Upper lobe of right lung (tissue), 1 donor: ENCODE measurements around the gene TERB1. TPM values are rescaled to one million over a fixed set of nuclear protein-coding genes. Genes with fewer than 3 reads are reported as not detected.
"Not testable (repeated sequence)": the region's sequence is repeated elsewhere in the genome, so short reads cannot be mapped to it uniquely, and the experiment has no call there.

Experiments used
- ATAC-seq: fragments of 200-7000 bp; cut with Tn5 transposase; one replicate; pipeline ENCODE4 v1.9.1; 2020; ENCODE audit warnings: mild to moderate bottlenecking, moderate library complexity
- DNase-seq: peaks from one replicate; pipeline ENCODE4 v3.0.0-alpha.2; 2020
- H3K27ac ChIP-seq: fragments of 200-600 bp; one replicate; pipeline ENCODE4 v1.8.0; 2022
- H3K27me3 ChIP-seq: fragments of 200-600 bp; one replicate; pipeline ENCODE4 v1.8.0; 2022; ENCODE audit warnings: mild to moderate bottlenecking
- H3K36me3 ChIP-seq: fragments of 200-600 bp; one replicate; pipeline ENCODE4 v1.8.0; 2022
- H3K4me1 ChIP-seq: fragments of 200-600 bp; one replicate; pipeline ENCODE4 v1.8.0; 2022
- H3K4me3 ChIP-seq: fragments of 200-600 bp; one replicate; pipeline ENCODE4 v1.8.0; 2022; ENCODE audit warnings: mild to moderate bottlenecking
- H3K9me3 ChIP-seq: fragments of 200-600 bp; one replicate; pipeline ENCODE4 v1.8.0; 2022
- CTCF ChIP-seq: fragments of 200-600 bp; IDR thresholded peaks from one replicate; pipeline ENCODE4 v1.8.0; 2022; ENCODE audit warnings: antibody characterized with exemption
- intact Hi-C: fragments of 100-400 bp; cut with DNase I; formaldehyde crosslinking; loops from one replicate; pipeline ENCODE4 v1.11.0; 2022
- total RNA-seq: library from RNA; stranded (reverse); fragmentation: NEBNext Ultra II Directional; extraction: Animal tissue kit (Norgen Biotek cat#: 25700); gene quantifications from one replicate; pipeline ENCODE4 v1.2.1, GENCODE V29; 2021
- donor health status: DM: no; HTN: yes; CAD: no; lungs with severe emphysema.

The TERB1 gene
- total RNA-seq, 1 donor from 2014 or later: 0.26 TPM

- Histone ChIP-seq H3K27me3 (no peaks in the 10 kb centered on the region), H3K9me3 (no peaks in the 10 kb centered on the region), H3K36me3 (peaks cover 8% of the 10 kb centered on the region), H3K4me3 (no peak overlapping the region), H3K4me1 (no peaks in the 10 kb centered on the region), H3K27ac (no peak overlapping the region)
- no peak for DNase-seq
- TF ChIP-seq CTCF: no peak
- no peak for ATAC-seq
- intact Hi-C loops: no loop called here
Measured at GRCh38 chr16:66798161-66798560, 3.2 kb downstream of the TERB1 start.

- not testable (repeated sequence) for ATAC-seq, H3K9me3 ChIP-seq
Measured at GRCh38 chr16:66793984-66794383, 7.4 kb downstream of the TERB1 start.

GRCh38 chr16:66790130-66790733 is 11.2 kb downstream of the TERB1 start:
- no peak for DNase-seq
- Histone ChIP-seq H3K36me3 (no peaks in the 10 kb centered on the region), H3K4me3 (no peak overlapping the region), H3K27ac (no peak overlapping the region), H3K4me1 (no peaks in the 10 kb centered on the region), H3K9me3 (no peaks in the 10 kb centered on the region), H3K27me3 (no peaks in the 10 kb centered on the region)
- no peak for ATAC-seq
- no peak for TF ChIP-seq CTCF
- intact Hi-C loops: no loop called here

More at GRCh38 chr16:66793984-66794383, 7.4 kb downstream of the TERB1 start:
- H3K36me3 ChIP-seq, H3K4me3 ChIP-seq, intact Hi-C loops, H3K27me3 ChIP-seq, DNase-seq, H3K27ac ChIP-seq, H3K4me1 ChIP-seq: not testable (repeated sequence)

- Histone ChIP-seq H3K27me3 (no peaks in the 10 kb centered on the region), H3K27ac (no peak overlapping the region), H3K4me1 (no peaks in the 10 kb centered on the region), H3K9me3 (no peaks in the 10 kb centered on the region), H3K4me3 (no peak overlapping the region), H3K36me3 (no peaks in the 10 kb centered on the region)
- ATAC-seq (no peak), DNase-seq (no peak)
- no peak for TF ChIP-seq CTCF
- intact Hi-C loops: no loop called here
Measured at GRCh38 chr16:66787427-66787826, 14.0 kb downstream of the TERB1 start.

GRCh38 chr16:66786551-66786950 is 14.8 kb downstream of the TERB1 start:
- TF ChIP-seq CTCF: no peak
- Histone ChIP-seq H3K4me1 (no peaks in the 10 kb centered on the region), H3K36me3 (no peaks in the 10 kb centered on the region), H3K4me3 (no peak overlapping the region), H3K9me3 (no peaks in the 10 kb centered on the region), H3K27ac (no peak overlapping the region), H3K27me3 (no peaks in the 10 kb centered on the region)
- DNase-seq: no peak
- ATAC-seq: no peak
- intact Hi-C loops: no loop called here

- Histone ChIP-seq H3K27ac (no peak overlapping the region), H3K36me3 (no peaks in the 10 kb centered on the region), H3K4me1 (no peaks in the 10 kb centered on the region), H3K9me3 (no peaks in the 10 kb centered on the region), H3K27me3 (no peaks in the 10 kb centered on the region), H3K4me3 (no peak overlapping the region)
- DNase-seq: no peak
- ATAC-seq: no peak
- intact Hi-C loops: no loop called here
- TF ChIP-seq CTCF: no peak
Measured at GRCh38 chr16:66776457-66776856, 24.9 kb downstream of the TERB1 start.
